ENCODE measurements around the gene GRIN1. TPM values are rescaled to one million over a fixed set of nuclear protein-coding genes. Genes with fewer than 3 reads are reported as not detected.

GRIN1 gene
- total and polyA plus RNA-seq, 2 of the 8 experiments (the other 6 are each of a cell fraction or from before 2014, with no cell fraction given) = 0.48 to 2.1 TPM

- Histone ChIP-seq H3K23ac (ENCODE audit: insufficient read length) (no peak overlapping the region), H3K9ac (replicated peaks in 1 of 4; ENCODE audit: extremely low read depth in 1 of 4, low read depth in 3 of 4, low read length in 3 of 4) (no peak overlapping the region), H2BK120ac (replicated peaks; ENCODE audit: low read depth, low read length) (no peak overlapping the region), H2BK15ac (ENCODE audit: low read length) (no peak overlapping the region), H3K18ac (ENCODE audit: extremely low read depth, low read length) (no peak overlapping the region), H4K91ac (replicated peaks; ENCODE audit: insufficient read length, low read length) (no peak overlapping the region), H2AK5ac (ENCODE audit: low read depth, low read length) (no peak overlapping the region), H3K27ac (ENCODE audit: low read depth, low read length) (no peak overlapping the region), H2AFZ (ENCODE audit: low read length) (no peak overlapping the region), H3K4me1 (replicated peaks in 1 of 4; ENCODE audit: control insufficient read depth in 3 of 4, insufficient read depth in 4 of 4, low read length in 3 of 4) (peaks cover 0 to 15% (median 10%) of the 10 kb centered on the region in 4 experiments; a peak in 6 of 7 replicates), H3K9me3 (ENCODE audit: insufficient read depth in 2 of 2, low read depth in 1 of 2, low read length in 1 of 2) (no peaks in the 10 kb centered on the region), H2BK12ac (ENCODE audit: low read depth, low read length) (no peak overlapping the region), H3K56ac (replicated peaks; ENCODE audit: insufficient read length, low read depth, low read length) (no peak overlapping the region), H3K4ac (replicated peaks; ENCODE audit: insufficient read length, low read depth, low read length) (no peak overlapping the region), H3K14ac (ENCODE audit: insufficient read length) (no peak overlapping the region), H3K36me3 (ENCODE audit: control insufficient read depth in 2 of 4, insufficient read depth in 4 of 4, low read length in 3 of 4) (peaks cover 0 to 1% (median 0%) of the 10 kb centered on the region in 4 experiments; a peak in 1 of 8 replicates), H4K5ac (ENCODE audit: insufficient read length, low read depth, low read length) (no peak overlapping the region), H3K23me2 (ENCODE audit: low read depth, low read length) (no peaks in the 10 kb centered on the region; the same call in 1 of the 2 replicates), H3K4me2 (ENCODE audit: insufficient read depth in 1 of 2, low read depth in 2 of 2, low read length in 2 of 2) (peak overlapping the region in 1 of 2 experiments; percentile 30; a peak in 1 of 4 replicates), H3K4me3 (ENCODE audit: extremely low read depth in 1 of 4, insufficient read depth in 2 of 4, low read depth in 3 of 4, low read length in 4 of 4) (peak overlapping the region in 1 of 4 experiments; percentile 27; a peak in 1 of 8 replicates), H3K79me2 (ENCODE audit: control insufficient read depth in 1 of 2, insufficient read depth in 2 of 2, low read length in 2 of 2) (no peaks in the 10 kb centered on the region), H3K79me1 (ENCODE audit: low read depth, low read length) (no peaks in the 10 kb centered on the region), H3K27me3 (replicated peaks in 1 of 4; ENCODE audit: control insufficient read depth in 3 of 4, extremely low read depth in 1 of 4, insufficient read depth in 3 of 4, low read length in 3 of 4) (peaks cover 7 to 27% (median 22%) of the 10 kb centered on the region in 4 experiments), H2BK20ac (ENCODE audit: low read length) (no peak overlapping the region), H4K20me1 (replicated peaks in 1 of 2; ENCODE audit: control insufficient read depth in 1 of 2, insufficient read depth in 2 of 2, low read length in 2 of 2) (peaks cover 2 to 17% of the 10 kb centered on the region in 2 experiments), H2BK5ac (ENCODE audit: low read depth, low read length) (no peak overlapping the region), H4K8ac (ENCODE audit: extremely low read depth, insufficient read depth, low read length) (no peak overlapping the region)
- DNase-seq (ENCODE audit: low read depth in 1 of 2, low spot score in 2 of 2) = peak in 1 of 2 experiments; percentile 67
- 65% methylated on average over 15 of the region's 34 CpGs; no CpG with 5 or more reads in 1 of the 2 experiments for WGBS, 2 experiments (ENCODE audit: extremely low coverage in 1 of 2, insufficient coverage in 1 of 2, insufficient read length in 1 of 2, insufficient replicate concordance in 2 of 2, low coverage in 1 of 2, low lambda C conversion rate in 2 of 2, missing lambda C conversion rate in 1 of 2)
- CTCF ChIA-PET (ENCODE audit: partially characterized antibody) = interaction anchor here (0.6 to 3.9 kb wide), 30 partner anchors 8 to 179 kb away, joined by 3 to 47 read pairs (median 4); partner anchors contain the start of genes ABCA2, ANAPC2, CLIC3 and GRIN1
- POLR2A ChIA-PET (ENCODE audit: partially characterized antibody) = interaction anchor here (0.7 to 3.7 kb wide), 20 partner anchors 8 to 105 kb away, joined by 3 to 15 read pairs (median 4); partner anchors contain the start of genes MAN1B1, NDOR1, SSNA1 and TMEM203
- FAIRE-seq = no peak
- TF ChIP-seq RXRA (IDR thresholded peaks at IDR 0.05; ENCODE audit: insufficient read depth, low read depth, low read length) = no peak
- TF ChIP-seq GABPA (IDR thresholded peaks at IDR 0.05; ENCODE audit: borderline replicate concordance, insufficient read depth, low read length) = no peak
- no peak for TF ChIP-seq TCF12 (IDR thresholded peaks at IDR 0.05; ENCODE audit: low read depth, low read length)
- TF ChIP-seq ZNF274 (IDR thresholded peaks at IDR 0.05; ENCODE audit: borderline replicate concordance, extremely low read depth, low read length) = no peak
- TF ChIP-seq CTCF (IDR thresholded peaks at IDR 0.05; ENCODE audit: control extremely low read depth in 1 of 3, insufficient read depth in 1 of 3, low read depth in 1 of 3, low read length in 3 of 3) = peak in 1 of 3 experiments; percentile 34; a peak in 1 of 4 replicates
- TF ChIP-seq BRCA1 (IDR thresholded peaks at IDR 0.05; ENCODE audit: low read depth, low read length) = no peak
- TF ChIP-seq SIRT6 (IDR thresholded peaks at IDR 0.05; ENCODE audit: low read length) = no peak
- no peak for TF ChIP-seq KDM4A (IDR thresholded peaks at IDR 0.05; ENCODE audit: low read depth, low read length, severe bottlenecking)
- no peak for TF ChIP-seq POU5F1 (IDR thresholded peaks at IDR 0.05; ENCODE audit: low read depth, low read length)
These were observed 35.9 kb downstream of the GRIN1 start for GRCh38 chr9:137174722-137175293.

Measured in H1 (cell line).